HG03095 (cell line): ENCODE results near the gene ISCA1.

Experiments used
- ATAC-seq: cut with Tn5 transposase; IDR thresholded peaks from one replicate; pipeline ENCODE4 v1.9.1; 2021; ENCODE audit warnings: moderate library complexity; ENCODE audit not compliant: unreplicated experiment

ISCA1 gene

DNA sequence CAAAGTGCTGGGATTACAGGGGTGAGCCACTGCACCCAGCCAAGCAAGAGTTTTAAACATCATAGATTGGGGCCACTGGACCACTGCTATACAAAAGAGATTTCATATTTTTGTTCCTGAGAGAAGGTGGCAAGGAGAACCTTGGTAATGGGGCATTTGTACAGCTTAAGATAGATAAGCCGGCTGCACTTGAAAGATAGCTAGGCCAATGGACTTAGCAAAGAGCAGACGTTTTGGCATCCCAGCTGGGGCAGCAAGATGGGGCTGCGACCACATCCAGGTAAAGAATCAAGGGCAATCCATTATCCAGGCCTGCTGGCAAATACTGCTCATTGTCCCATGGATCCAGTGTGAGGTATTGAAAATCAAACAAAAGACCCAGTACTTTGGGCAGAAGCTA is 3.9 kb upstream of the ISCA1 start:
- no peak for ATAC-seq

DNA sequence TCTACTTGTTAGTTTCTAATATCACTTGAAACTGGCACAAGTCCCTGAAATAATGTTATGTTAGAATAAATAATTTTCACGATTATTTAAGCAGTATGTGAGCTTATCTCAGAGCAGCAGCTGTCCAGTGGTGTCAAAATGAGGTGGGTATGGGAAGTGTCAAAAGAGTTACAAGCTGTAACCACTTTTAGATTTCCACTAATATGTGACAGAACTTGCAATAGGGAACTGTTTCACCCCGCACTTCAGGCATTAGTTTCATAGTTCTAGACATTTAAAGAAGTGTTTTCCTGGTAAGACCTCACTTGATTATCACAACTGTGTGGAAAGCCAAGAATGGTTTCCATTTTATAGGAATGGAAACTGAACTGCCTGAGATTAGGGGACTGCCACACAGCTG is 2.9 kb upstream of the ISCA1 start:
- ATAC-seq: no peak

DNA sequence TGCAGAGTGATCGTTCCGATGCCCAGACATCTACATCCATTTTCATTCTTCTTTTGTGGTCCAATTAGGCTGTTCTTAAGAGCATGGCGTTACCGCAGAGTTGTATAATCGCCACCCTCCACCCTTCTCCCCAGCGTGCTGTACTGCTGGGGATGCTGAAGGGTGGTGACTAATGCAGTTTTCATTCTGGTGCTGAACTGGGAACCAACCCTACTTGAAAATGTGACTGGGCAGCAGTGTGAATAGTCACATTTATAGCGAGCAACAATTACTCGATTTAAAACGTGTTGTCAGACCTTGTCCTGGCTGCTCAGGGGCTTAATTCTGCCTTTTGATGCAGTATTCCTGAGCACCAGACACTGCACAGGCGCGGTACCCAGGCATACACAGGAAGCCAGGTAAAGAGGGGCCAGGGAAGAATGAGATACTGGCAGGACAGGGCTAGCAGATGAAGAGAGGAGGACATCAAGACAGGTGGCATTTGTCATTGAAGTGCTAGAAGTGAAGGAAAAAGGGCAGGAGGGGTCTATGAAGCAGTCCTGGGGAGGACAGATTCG is 719 bp upstream of the ISCA1 start:
- ATAC-seq: peak; percentile 10

DNA sequence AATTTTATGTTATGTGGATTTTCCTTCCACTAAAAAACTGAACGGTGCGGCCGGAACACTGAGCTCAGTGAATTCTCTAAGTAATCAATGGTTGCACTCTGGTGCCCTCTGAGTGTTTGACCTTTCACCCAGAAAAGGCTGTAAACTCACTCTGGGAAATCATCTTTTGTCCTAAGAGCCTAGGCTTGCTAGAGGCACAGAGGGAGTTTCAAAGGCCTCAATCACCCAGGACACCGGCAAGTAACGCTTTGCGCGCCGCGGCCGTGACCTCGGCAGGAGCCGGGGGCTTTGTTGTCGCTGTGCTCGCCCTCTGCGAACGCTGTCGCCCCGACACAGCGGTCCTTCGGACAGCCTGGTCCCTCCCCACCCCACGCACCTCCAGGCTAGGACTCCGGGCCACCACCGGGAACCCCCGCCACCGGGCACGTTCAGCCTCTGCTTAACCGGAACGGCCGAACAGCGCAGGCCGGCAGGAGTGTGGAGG is 703 bp downstream of the ISCA1 start:
- peak; percentile 3 for ATAC-seq

DNA sequence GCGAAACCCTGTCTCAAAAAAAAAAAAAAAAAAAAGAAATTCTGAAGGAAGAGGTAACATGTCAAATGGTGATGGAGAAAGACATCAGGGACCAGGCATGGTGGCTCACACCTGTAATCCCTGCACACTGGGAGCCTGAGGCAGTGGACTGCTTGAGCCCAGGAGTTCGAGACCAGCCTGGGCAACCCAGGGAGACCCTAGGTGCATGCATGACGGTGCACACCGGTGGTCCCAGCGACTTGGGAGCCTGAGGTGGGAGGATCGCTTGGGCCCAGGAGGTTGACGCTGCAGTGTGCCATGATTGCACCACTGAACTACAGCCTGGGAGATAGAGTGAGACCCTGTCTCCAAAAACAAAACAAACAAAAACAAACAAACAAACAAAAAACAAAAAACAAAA is 1.8 kb downstream of the ISCA1 start:
- no peak for ATAC-seq

DNA sequence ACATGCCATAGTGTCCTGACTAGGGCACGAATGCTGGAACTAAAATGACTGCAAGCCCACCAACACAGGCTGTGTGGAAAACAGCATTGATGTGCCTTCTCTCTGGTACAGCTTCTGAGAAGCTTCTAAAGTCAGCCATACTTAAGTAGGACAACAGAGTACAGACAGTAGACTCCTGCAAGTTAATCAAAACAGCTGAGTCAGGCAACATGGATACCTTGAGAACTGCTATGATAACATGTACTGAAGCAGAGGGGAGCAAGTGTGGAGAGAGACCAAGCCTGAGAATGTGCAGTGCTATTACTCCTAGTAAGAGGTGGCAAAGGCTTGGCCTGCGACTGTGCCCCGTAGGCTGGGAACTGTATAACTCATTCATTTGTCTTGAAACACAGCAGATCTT is 2.5 kb downstream of the ISCA1 start:
- ATAC-seq: no peak

DNA sequence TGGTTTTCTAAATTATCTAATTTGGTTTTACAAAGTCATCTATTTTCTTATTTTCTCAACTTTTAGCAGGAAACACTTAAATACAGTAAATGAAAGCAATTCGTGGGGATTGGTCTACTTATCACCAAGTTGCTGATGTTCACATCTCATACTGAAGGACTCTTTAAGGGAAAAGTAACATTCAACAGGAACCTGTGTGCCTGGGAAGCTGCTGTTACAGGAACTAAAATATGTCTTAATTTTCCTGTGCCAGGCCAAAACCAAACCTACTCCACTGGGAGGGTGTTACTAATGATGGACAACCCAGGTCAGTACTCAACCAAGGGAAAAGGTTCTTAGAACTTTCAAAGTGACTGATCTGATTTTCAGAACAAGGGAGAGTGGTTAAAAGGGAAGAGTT is 5.3 kb downstream of the ISCA1 start:
- no peak for ATAC-seq

DNA sequence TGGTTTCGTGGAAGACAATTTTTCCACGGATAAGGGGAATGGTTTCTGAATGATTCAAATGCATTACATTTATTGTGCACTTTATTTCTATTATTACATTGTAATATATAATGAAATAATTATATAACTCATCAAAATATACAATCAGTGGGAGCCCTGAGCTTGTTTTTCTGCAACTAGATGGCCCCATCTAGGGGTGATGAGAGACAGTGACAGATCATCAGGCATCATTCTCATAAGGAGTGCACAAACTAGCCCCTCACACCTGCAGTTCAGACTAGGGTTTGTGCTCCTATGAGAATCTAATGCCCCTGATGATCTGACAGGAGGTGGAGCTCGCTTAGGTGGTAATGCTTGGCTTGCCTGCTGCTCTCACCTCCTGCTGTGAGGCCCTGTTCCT is 6.4 kb downstream of the ISCA1 start:
- ATAC-seq: no peak

DNA sequence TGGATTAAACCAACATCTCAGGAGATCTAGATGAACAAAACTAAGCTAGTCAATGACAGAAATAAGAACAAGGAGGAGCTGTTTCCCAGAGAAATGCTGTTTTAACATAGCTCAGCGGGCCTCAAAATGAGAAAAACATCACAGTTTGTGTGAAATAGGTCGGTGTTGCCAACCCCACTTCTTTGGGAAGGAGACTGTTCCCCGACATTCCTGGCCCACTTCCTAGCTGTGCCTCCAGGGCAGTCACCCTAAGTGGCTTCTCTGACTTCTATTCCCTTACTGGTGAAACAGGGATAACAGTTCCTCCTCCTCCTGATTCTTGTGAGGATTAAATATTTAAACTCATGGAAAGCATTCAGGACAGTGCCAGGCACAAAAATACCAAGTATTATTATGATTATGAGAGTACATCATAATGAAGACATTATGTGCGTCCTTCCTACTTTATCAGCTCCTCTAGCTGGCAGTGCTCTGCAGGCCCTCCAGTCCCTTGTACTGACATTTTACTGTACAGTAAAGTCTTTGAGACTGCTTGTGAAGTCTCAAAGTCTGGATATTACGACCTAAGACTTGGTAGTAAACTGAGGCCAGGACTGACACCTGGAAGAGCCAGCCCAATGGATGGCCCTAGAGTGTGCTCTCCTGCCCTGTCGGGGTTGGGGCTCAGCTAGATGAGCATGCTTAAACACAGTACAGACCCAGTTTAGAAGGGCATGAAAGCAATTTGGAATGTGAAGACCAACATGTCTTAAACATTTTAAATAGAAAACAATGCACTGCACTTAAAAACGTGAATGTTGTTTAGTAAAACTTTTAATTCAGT is 7.3 kb downstream of the ISCA1 start:
- ATAC-seq: no peak

DNA sequence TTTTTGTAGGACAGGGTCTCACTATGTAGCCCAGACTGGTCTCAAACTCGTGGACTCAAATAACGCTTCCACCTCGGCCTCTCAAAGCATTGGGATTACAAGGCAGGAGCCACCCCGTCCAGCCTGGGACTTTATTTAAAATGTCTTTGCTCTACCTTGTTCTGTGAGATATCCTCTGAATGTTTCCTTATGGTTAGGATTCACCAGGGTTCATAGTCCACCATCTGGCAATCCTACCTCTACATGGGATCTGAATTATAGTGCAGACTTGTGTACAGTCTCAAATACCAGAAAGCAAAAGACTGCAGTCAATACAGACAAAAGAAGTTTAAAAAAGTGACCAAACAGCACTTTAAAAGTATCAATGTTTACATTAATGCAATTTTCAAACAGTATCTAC is 10.1 kb downstream of the ISCA1 start:
- ATAC-seq: no peak

DNA sequence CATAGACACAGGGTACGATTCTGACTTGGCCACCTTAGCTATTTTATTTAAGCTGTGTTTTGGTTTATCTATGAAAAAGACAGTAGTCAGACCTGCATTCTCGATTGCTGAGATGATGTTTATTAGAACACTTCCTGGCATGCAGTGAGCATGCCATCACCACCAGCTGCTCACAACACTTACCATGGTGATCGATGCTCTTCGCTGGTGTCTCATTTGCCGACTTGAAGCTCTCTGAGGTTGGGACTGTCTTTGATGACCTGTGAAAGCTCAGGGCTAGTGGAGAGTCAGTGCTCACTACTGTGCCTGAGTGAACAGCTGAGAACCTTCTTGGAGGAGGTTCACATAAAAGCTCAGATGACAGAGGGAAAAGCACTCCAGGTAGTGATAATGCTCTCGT is 18.5 kb downstream of the ISCA1 start:
- no peak for ATAC-seq

DNA sequence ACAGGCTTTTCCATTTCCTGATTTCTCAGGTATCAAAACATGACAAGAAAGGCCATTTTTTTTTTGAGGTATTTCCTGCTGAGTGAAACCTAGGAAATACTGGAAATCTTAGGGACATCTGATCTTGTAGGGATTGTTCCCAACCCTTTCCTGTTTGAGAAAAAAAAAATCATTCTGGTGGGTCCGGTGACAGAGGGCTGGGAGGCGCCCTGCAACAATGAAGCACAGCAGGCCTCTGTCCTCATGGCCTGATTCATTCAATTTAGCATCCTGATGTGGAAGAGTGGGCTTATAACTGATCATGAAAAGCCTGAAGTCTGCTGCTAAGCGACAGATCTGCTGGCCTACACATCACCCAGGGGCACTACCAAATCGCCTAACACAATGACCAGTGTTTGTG is 19.8 kb downstream of the ISCA1 start:
- ATAC-seq: no peak

DNA sequence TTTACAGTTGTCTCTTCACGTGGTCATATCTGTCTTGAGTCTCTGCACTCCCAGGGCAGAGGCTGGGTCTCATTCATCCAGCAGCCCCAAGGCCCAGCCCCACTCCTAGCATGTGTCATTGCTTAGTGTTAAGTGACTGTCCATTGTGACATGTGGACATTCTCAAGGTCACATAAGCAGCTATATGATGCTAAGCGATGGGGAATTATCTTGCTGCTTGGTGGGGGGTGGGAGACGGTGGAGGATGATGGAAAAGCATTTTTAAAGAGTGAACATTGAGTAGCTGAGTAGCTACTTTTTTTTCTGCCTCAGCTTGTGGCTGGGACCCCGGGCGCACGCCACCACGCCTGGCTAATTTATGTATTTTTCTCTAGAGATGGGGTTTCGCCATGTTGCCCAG is 22.8 kb downstream of the ISCA1 start, which contains the start of gene C9orf153:
C9orf153 (minus strand) TSS at position 101 of the 400 bp plus-strand sequence. CDS start 30,054 bp downstream, outside the sequence.
- ATAC-seq: no peak

DNA sequence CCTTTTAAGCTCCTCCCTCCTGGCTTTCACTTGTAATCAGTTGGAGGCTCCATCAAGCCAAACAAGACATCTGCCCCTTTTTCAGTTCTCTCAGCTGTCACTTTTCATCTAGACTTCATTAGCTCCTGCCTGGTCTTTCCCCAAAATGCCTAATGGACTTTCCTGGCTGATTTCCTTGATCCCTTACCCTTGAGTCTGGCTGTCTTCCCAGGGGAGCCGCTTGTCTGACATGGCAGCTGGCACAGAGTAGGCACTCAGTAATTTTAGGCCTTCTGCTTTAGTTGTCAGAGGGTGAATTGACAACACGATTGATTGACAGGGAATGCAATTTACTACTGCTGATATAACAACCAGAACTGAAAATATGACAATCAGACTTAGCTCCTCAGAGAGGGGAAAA is 24.9 kb downstream of the ISCA1 start:
- ATAC-seq: no peak

DNA sequence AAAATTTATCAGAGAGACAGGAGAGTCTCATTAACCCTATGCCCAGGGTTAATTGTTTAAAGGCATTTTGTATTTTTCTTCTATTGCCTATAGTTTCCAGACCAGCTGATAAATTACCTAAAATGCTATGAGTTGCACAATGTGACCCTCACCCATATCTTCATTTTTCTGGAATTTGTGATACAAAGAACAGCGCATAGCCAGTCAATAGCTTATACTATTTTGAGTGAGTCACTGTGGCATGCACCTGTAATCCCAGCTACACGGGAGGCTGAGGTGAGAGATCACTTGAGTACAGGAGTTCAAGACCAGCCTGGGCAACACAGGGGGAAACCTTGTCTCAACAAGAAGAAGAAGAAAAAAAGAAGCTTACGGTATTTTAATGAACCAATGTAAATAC is 25.7 kb downstream of the ISCA1 start:
- ATAC-seq: no peak

DNA sequence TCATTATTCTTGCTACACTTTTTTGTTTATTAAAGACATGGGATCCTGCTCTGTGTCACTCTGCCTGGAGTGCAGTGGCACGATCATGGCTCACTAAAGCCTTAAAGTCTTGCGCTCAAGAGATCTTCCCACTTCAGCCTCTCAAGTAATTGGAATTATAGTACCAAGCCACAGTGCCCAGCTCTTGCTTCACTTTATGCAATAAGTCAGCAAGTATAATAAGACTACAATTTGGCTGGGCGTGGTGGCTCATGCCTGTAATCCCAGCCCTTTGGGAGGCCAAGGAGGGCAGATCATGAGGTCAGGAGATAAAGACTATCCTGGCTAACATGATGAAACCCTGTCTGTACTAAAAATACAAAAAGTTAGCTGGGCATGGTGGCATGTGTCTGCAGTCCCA is 28.8 kb downstream of the ISCA1 start:
- no peak for ATAC-seq

DNA sequence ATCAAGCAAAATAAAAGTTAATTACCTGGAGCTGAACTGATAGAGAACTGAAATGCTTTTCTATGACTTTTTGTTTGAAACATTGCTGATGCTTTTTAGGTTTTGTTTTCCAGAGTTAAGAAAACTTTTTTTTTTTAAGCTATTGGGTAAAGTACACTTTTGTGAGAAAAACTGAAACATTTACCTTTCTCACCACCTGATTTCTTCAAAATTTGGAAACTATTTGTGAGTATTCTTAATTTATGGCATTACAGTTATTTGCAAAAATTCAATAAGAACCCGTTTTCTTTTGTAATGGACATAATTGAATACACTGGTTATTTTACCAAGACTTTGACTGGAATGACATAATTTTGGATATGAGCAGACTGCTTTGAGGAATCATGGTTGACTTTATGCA is 29.5 kb downstream of the ISCA1 start:
- ATAC-seq: no peak

DNA sequence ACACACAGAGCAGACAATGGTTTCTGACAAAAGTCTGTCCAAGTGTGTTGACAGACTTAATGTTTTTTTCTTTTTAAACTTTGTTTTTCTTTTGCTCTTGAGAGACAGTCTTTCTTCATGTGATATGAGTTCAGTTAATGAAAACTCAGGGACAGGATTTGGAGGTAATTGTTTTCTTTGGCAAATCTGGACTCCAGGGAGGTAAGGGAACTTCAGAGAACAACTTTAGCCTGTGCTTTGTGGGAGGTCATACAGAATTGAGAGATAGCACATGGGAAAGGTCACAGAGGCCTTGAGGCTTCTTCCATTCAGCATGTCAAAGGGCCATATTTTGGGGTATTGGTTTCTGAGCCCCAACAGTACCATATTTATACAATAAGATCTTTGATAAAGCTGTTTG is 32.2 kb downstream of the ISCA1 start:
- ATAC-seq: no peak

DNA sequence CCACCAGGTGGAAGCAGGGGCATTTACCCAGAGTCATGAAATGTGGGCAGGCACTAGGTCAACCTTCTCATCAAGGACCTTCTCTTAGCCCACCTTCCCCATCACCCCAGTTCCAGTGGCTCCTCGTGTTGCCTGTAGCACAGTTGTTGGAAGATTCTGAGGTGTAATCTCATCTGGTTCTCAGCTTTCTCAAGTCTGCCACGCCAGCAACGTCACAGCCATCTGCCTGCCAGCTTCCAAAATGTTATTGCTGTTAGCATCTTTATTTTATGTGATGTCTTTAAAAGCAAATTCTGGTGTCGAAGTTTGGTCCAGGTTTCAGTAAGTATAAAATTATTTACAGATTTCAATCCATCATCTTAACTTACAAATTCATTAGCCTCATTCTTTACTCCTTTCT is 33.6 kb downstream of the ISCA1 start:
- no peak for ATAC-seq

DNA sequence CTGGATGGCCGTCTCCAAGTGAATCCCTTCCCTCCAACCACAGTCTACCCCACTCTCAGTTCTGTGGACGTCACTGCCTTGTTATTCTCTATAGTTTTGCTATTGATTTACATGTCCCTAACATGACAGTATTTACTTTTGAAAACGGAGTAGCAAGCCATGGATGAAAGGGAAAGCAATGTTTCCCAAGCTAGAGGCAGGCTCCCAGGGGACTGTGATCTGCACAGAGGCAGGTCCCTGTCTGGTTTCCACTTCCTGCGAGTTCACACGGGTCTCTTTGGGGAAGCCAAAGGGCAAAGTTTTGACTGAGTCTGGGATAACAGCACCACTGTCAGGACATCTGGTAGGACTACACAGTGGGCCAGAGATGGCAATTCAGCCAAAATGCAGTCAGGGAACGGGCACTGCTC is 35.6 kb downstream of the ISCA1 start:
- peak; percentile 95 for ATAC-seq

DNA sequence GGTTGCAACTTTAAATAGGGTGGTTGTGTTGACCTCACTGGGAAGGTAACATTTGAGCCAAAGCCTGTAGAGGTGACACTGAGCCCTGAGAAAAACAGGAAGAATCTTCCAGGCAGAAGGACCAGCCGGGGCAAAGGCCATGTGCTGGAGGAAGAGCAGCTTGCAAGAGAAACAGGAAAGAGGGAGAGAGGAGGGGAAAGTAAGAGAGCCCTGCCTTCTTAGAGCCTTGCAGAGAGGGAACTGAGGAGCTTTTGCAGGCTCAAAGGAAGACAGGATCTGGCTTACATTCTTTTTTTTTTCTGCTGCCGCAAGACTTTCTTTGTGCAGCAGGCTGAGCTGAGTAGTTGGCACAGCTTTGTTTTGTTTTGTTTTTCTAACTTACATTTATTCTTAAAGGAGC is 40.3 kb downstream of the ISCA1 start:
- ATAC-seq: no peak

DNA sequence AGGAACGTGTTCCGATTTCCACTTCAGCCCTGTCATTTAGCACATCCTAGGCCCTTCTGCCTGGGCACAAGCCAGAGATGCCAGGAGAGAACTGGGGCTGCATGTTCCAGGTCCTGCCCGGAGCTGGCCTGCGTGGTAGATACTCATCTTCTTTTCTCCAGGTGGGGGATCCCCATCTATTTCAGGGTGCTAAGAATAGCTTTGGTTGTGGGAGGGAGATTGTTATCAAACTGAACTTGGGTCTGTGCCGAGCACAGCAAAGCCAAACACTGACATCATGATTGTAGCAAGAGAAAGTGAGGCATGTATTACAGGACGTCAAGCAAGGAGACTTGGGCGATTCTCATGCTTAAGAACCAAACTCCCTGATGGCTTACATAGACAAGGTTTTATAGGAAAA is 41.1 kb downstream of the ISCA1 start:
- ATAC-seq: no peak
